ENCODE measurements around the gene ARHGAP12. TPM values are rescaled to one million over a fixed set of nuclear protein-coding genes. Genes with fewer than 3 reads are reported as not detected.

Gene ARHGAP12
- total RNA-seq, 1 donor from 2014 or later: 27.2 TPM

DNA sequence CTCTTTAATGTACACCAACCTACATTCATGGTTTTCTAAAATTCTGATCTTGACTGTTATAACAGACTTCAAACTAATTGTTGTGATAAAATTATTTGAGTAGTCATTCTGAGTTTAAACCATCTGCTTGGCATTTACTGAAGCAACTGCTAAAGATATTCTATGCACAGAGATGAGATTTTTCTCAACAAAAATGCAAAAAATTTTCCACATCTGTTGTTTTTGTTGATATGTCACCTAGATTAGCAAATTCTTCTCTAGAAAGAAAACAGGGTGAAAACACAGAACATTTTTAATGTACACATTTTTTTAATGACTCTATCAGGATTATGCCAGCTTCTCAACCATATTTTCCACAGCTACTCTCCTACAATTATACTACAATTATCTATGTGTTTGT, 42.7 kb downstream of the ARHGAP12 start:
- ATAC-seq: no peak
- H3K27me3 ChIP-seq: no peaks in the 10 kb centered on the region
- no peak for DNase-seq
- peaks cover 7% of the 10 kb centered on the region for H3K4me1 ChIP-seq
- H3K36me3 ChIP-seq: no peaks in the 10 kb centered on the region
- no peak overlapping the region for H3K4me3 ChIP-seq
- H3K9me3 ChIP-seq: no peaks in the 10 kb centered on the region
- TF ChIP-seq, protein P1, sequence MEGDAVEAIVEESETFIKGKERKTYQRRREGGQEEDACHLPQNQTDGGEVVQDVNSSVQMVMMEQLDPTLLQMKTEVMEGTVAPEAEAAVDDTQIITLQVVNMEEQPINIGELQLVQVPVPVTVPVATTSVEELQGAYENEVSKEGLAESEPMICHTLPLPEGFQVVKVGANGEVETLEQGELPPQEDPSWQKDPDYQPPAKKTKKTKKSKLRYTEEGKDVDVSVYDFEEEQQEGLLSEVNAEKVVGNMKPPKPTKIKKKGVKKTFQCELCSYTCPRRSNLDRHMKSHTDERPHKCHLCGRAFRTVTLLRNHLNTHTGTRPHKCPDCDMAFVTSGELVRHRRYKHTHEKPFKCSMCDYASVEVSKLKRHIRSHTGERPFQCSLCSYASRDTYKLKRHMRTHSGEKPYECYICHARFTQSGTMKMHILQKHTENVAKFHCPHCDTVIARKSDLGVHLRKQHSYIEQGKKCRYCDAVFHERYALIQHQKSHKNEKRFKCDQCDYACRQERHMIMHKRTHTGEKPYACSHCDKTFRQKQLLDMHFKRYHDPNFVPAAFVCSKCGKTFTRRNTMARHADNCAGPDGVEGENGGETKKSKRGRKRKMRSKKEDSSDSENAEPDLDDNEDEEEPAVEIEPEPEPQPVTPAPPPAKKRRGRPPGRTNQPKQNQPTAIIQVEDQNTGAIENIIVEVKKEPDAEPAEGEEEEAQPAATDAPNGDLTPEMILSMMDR (IDR thresholded peaks at IDR 0.05): no peak
- H3K27ac ChIP-seq: no peak overlapping the region
- intact Hi-C loops (cut with DNase I): no loop called here

DNA sequence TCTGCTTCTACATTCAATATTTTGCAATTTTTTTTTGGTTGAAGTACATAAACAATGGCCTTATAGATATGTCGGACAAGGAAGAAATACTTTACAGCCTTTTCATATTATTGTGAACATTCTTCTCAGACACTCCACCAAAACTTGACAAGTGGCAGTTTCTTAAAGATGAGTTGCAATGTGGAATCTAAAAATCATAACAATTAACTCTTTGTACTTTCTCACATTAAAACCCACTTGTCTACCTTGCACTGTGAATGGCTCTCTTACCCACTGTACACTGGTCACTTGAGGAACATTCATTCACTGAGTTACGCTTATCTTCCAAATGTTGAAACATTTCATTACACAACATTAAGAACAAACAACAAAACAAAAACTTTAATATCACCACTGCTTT, 44.2 kb downstream of the ARHGAP12 start:
- intact Hi-C loops (cut with DNase I): no loop called here
- ATAC-seq: no peak
- no peak overlapping the region for H3K4me3 ChIP-seq
- peaks cover 7% of the 10 kb centered on the region for H3K4me1 ChIP-seq
- H3K27ac ChIP-seq: no peak overlapping the region
- no peaks in the 10 kb centered on the region for H3K9me3 ChIP-seq
- H3K27me3 ChIP-seq: no peaks in the 10 kb centered on the region
- TF ChIP-seq, protein P1 (IDR thresholded peaks at IDR 0.05): no peak
- no peak for DNase-seq
- no peaks in the 10 kb centered on the region for H3K36me3 ChIP-seq

DNA sequence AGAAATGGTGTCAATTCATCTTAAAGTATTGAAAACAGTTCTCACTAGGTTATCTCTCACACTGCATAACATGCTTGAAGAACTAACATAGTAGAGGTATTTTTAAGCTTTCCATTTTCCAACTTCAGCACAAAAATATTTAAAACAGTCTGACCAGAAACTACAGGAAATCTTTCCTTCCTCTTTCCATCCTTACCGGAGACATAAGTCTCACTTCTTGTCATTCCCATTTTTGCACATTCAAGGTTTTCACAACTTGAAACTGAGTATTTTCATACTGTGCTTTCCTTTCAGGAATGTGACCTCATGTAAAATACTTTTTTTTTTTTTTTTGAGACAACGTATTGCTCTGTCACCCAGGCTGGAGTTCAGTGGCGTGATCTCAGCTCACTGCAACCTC, 45.2 kb downstream of the ARHGAP12 start:
- Histone ChIP-seq H3K4me1 (peaks cover 7% of the 10 kb centered on the region), H3K9me3 (no peaks in the 10 kb centered on the region), H3K27me3 (no peaks in the 10 kb centered on the region), H3K4me3 (no peak overlapping the region), H3K27ac (no peak overlapping the region), H3K36me3 (no peaks in the 10 kb centered on the region)
- ATAC-seq (no peak), DNase-seq (no peak)
- TF ChIP-seq, protein P1 (IDR thresholded peaks at IDR 0.05): no peak
- intact Hi-C loops (cut with DNase I): no loop called here

DNA sequence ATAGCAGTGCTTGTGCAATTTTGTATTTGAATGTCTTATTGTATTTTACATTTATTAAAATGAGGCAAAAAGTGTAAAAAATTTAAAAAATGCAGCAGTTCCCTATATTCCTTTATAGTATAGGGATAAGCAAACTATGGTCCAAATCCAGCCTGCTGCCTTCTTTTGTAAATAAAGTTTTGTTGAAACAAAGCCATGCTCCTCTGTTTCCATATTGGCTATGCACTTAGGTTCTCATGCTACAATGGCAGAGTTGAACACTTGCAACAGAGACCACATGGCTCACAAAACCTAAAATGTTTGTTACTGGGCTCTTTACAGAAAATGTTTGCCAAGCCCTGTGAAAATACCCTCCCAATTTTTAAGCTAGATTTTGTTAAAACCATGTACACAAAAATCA, 50.1 kb downstream of the ARHGAP12 start:
- TF ChIP-seq, protein P1 (IDR thresholded peaks at IDR 0.05): no peak
- ATAC-seq: no peak
- Histone ChIP-seq H3K36me3 (no peaks in the 10 kb centered on the region), H3K9me3 (no peaks in the 10 kb centered on the region), H3K4me3 (no peak overlapping the region), H3K4me1 (peaks cover 11% of the 10 kb centered on the region), H3K27ac (no peak overlapping the region), H3K27me3 (no peaks in the 10 kb centered on the region)
- DNase-seq: no peak
- intact Hi-C loops (cut with DNase I): no loop called here

DNA sequence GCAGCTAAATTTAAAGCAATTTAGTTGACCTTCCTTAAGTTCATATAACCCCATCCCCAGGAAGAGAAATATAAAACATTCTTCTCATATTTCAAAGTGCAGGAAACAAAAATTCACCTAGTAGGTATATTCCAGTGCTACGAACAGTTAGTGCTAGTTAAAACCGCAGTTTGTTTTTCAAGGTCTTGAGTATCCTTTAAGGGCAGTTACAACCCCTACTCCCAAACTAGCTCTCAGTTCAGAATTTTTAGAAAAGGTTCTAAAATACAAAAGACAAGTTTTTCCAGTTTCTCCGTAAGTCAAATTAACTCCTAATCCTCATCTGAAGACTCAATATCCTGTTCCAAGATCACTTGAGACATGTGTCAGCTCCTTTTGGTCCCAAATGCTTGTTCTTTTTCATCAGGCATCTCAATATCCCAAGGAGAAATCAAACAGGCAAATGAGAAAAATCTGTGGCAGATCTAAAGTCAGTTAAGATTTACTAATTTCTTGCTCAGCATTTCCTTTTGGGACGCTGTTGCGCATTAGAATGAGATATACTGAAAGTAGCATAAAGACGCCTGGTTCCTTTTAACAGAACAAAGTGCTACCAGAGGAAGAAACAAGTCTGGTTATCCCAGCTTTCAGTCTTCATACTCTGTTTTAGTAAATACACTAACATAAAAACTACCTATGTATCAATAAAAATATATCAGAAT, 51.8 kb downstream of the ARHGAP12 start:
- DNase-seq (no peak), ATAC-seq (no peak)
- intact Hi-C loops (cut with DNase I): no loop called here
- no peak overlapping the region for H3K4me3 ChIP-seq
- H3K9me3 ChIP-seq: no peaks in the 10 kb centered on the region
- H3K27ac ChIP-seq: no peak overlapping the region
- H3K4me1 ChIP-seq: peaks cover 11% of the 10 kb centered on the region
- H3K27me3 ChIP-seq: no peaks in the 10 kb centered on the region
- no peaks in the 10 kb centered on the region for H3K36me3 ChIP-seq
- TF ChIP-seq, protein P1 (IDR thresholded peaks at IDR 0.05): no peak

DNA sequence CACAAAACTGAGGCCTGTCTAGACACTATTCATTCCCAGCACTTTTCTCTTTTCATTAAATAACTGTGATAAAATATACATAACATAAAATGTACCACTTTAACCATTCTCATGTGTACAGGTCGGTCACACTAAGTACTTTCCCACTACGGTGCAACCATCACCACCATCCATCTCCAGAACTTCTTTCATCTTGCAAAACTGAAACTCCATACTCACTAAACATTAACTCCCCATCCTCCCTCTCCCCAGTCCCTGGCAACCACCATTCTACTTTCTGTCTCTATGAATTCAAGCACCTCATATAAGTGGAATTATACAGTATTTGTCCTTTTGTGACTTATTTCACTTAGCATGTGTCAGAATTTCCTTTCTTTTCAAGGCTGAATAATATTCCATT, 53.0 kb downstream of the ARHGAP12 start:
- Histone ChIP-seq H3K36me3 (no peaks in the 10 kb centered on the region), H3K4me3 (no peak overlapping the region), H3K9me3 (no peaks in the 10 kb centered on the region), H3K27ac (no peak overlapping the region), H3K27me3 (no peaks in the 10 kb centered on the region), H3K4me1 (peaks cover 18% of the 10 kb centered on the region)
- TF ChIP-seq, protein P1 (IDR thresholded peaks at IDR 0.05): no peak
- DNase-seq (no peak), ATAC-seq (no peak)
- intact Hi-C loops (cut with DNase I): no loop called here

Measured in upper lobe of right lung (tissue), 1 donor.